Endothelial cell of umbilical vein (primary cell): Measurements from ENCODE around the gene PCNX4.

Experiments used
- CTCF ChIP-seq, 2 donors: IDR thresholded peaks; 1 replicate in 1 of 2; 2 replicates in 1 of 2; pipeline ENCODE4 v1.5.1; 2011; ENCODE audit warnings: low read length in 2 of 2, mild to moderate bottlenecking in 2 of 2, moderate library complexity in 2 of 2, control low read depth in 1 of 2, inconsistent platforms in 1 of 2, low read depth in 1 of 2; ENCODE audit not compliant: insufficient read depth in 1 of 2; ENCODE audit errors: extremely low read depth in 1 of 2
- POLR2A ChIP-seq: IDR thresholded peaks from 2 replicates; pipeline ENCODE4 v1.6.1; 2012; ENCODE audit warnings: low read depth, mild to moderate bottlenecking, control low read depth, low read length

GRCh38 chr14:60079723-60080122 lies 12.0 kb upstream of the PCNX4 start:
- TF ChIP-seq CTCF (IDR thresholded peaks at IDR 0.05; ENCODE audit: extremely low read depth in 1 of 2, insufficient read depth in 1 of 2, low read depth in 1 of 2, low read length in 2 of 2) (no peak), POLR2A (no peak)
